Measurements from ENCODE around the gene FAM171A1.
A peak's percentile ranks its signal among the peaks of the same experiment; 100 is the strongest.

Gene FAM171A1

GRCh38 chr10:15373199-15373598 lies 2.1 kb upstream of the FAM171A1 start:
- DNase-seq (ENCODE audit: low read depth): no peak

GRCh38 chr10:15370212-15370855 lies 755 bp downstream of the FAM171A1 start:
- no peak for DNase-seq (ENCODE audit: low read depth)
- no peak for TF ChIP-seq CTCF (IDR thresholded peaks at IDR 0.05; ENCODE audit: control insufficient read depth, extremely low read depth, insufficient read depth)
- H3K4me3 ChIP-seq (ENCODE audit: low read depth, low read length): peak overlapping the region; percentile 57

More at GRCh38 chr10:15373199-15373598, 2.1 kb upstream of the FAM171A1 start:
- no peak overlapping the region for H3K4me3 ChIP-seq (ENCODE audit: low read depth, low read length)
- no peak for TF ChIP-seq CTCF (IDR thresholded peaks at IDR 0.05; ENCODE audit: control insufficient read depth, extremely low read depth, insufficient read depth)

- no peak for DNase-seq (ENCODE audit: low read depth)
- peak overlapping the region; percentile 57 for H3K4me3 ChIP-seq (ENCODE audit: low read depth, low read length)
- TF ChIP-seq CTCF (IDR thresholded peaks at IDR 0.05; ENCODE audit: control insufficient read depth, extremely low read depth, insufficient read depth): no peak
Measured at GRCh38 chr10:15369256-15370211, 1.6 kb downstream of the FAM171A1 start.

GRCh38 chr10:15368101-15368855 lies 2.8 kb downstream of the FAM171A1 start:
- no peak overlapping the region for H3K4me3 ChIP-seq (ENCODE audit: low read depth, low read length)
- no peak for DNase-seq (ENCODE audit: low read depth)
- no peak for TF ChIP-seq CTCF (IDR thresholded peaks at IDR 0.05; ENCODE audit: control insufficient read depth, extremely low read depth, insufficient read depth)

- DNase-seq (ENCODE audit: low read depth): no peak
- TF ChIP-seq CTCF (IDR thresholded peaks at IDR 0.05; ENCODE audit: control insufficient read depth, extremely low read depth, insufficient read depth): no peak
- no peak overlapping the region for H3K4me3 ChIP-seq (ENCODE audit: low read depth, low read length)
Measured at GRCh38 chr10:15367296-15368085, 3.6 kb downstream of the FAM171A1 start.

GRCh38 chr10:15365692-15366091 lies 5.4 kb downstream of the FAM171A1 start:
- no peak for TF ChIP-seq CTCF (IDR thresholded peaks at IDR 0.05; ENCODE audit: control insufficient read depth, extremely low read depth, insufficient read depth)
- no peak overlapping the region for H3K4me3 ChIP-seq (ENCODE audit: low read depth, low read length)
- DNase-seq (ENCODE audit: low read depth): no peak
